ENCODE data around the gene ERO1B. TPM values are rescaled to one million over a fixed set of nuclear protein-coding genes. Genes with fewer than 3 reads are reported as not detected.
"Not testable (repeated sequence)": the region's sequence is repeated elsewhere in the genome, so short reads cannot be mapped to it uniquely, and the experiment has no call there.

Gene ERO1B
- total and polyA plus RNA-seq, 12 donors = 3.5 to 23.0 (median 6.9) TPM

- DNase-seq = no peak
- H3K9me3 ChIP-seq (replicated peaks in 1 of 3) = peaks cover 0 to 21% (median 0%) of the 10 kb centered on the region in 3 donors
- no peaks in the 10 kb centered on the region for H3K36me3 ChIP-seq (replicated peaks in 1 of 2)
- H3K4me3 ChIP-seq = no peak overlapping the region
- TF ChIP-seq, protein P1, sequence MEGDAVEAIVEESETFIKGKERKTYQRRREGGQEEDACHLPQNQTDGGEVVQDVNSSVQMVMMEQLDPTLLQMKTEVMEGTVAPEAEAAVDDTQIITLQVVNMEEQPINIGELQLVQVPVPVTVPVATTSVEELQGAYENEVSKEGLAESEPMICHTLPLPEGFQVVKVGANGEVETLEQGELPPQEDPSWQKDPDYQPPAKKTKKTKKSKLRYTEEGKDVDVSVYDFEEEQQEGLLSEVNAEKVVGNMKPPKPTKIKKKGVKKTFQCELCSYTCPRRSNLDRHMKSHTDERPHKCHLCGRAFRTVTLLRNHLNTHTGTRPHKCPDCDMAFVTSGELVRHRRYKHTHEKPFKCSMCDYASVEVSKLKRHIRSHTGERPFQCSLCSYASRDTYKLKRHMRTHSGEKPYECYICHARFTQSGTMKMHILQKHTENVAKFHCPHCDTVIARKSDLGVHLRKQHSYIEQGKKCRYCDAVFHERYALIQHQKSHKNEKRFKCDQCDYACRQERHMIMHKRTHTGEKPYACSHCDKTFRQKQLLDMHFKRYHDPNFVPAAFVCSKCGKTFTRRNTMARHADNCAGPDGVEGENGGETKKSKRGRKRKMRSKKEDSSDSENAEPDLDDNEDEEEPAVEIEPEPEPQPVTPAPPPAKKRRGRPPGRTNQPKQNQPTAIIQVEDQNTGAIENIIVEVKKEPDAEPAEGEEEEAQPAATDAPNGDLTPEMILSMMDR (IDR thresholded peaks at IDR 0.05) = no peak
- no peak for TF ChIP-seq POLR2A (IDR thresholded peaks at IDR 0.05)
- no peaks in the 10 kb centered on the region for H3K4me1 ChIP-seq (replicated peaks in 1 of 2)
- H3K27ac ChIP-seq = no peak overlapping the region
- WGBS, 4 donors = 95 to 100% (median 98%) methylated on average over 1 of the region's 1 CpG
- intact Hi-C loops (cut with DNase I) = no loop called here
- H3K27me3 ChIP-seq = no peaks in the 10 kb centered on the region
These were observed 77.7 kb downstream of the ERO1B start for GRCh38 chr1:236204039-236204438.

DNA sequence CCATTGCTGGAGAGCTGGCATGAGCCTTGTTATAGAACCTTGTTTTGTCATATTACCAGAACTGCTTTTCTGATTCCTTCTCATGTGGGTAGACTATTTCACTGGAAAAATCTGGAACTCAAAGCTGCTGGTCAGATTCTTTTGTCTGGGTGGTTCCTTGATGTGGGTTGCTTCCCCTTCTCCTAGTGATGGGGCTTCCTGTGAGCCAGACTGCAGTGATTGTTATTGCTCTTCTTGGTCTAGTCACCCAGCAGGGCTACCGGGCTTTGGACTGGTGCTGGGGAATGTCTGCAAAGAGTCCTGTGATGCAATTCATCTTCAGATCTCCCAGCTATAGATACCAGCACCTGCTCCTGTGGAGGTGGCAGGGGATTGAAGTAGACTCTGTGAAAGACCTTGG is 80.0 kb downstream of the ERO1B start:
- H3K4me1 ChIP-seq (replicated peaks in 1 of 2) = no peaks in the 10 kb centered on the region
- no peaks in the 10 kb centered on the region for H3K27me3 ChIP-seq
- H3K4me3 ChIP-seq = no peak overlapping the region
- intact Hi-C loops (cut with DNase I) = no loop called here
- DNase-seq = no peak
- WGBS, 4 donors = 88 to 100% (median 96%) methylated on average over 1 of the region's 1 CpG
- H3K9me3 ChIP-seq (replicated peaks in 1 of 3) = peaks cover 0 to 34% (median 0%) of the 10 kb centered on the region in 3 donors
- no peak overlapping the region for H3K27ac ChIP-seq
- TF ChIP-seq, protein P1 (IDR thresholded peaks at IDR 0.05) = no peak
- TF ChIP-seq POLR2A (IDR thresholded peaks at IDR 0.05) = no peak
- H3K36me3 ChIP-seq (replicated peaks in 1 of 2) = no peaks in the 10 kb centered on the region

DNA sequence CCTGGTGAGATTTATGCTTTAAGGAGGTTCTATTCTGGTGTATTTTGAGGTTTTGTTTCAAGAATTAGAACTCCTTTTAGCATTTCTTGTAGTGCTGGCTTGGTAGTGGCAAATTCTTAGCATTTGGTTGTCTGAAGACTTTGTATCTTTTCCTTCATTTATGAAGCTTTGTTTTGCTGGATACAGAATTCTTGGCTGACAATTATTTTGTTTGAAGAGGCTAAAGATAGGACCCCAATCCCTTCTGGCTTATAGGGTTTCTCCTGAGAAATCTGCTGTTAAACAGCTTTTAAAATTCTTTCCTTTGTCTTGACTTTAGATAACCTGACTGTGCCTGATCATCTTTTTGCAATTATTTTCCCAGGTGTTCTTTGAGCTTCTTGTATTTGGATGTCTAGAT is 80.8 kb downstream of the ERO1B start:
- H3K36me3 ChIP-seq (replicated peaks in 1 of 2) = no peaks in the 10 kb centered on the region
- peaks cover 0 to 34% (median 0%) of the 10 kb centered on the region in 3 donors for H3K9me3 ChIP-seq (replicated peaks in 1 of 3)
- intact Hi-C loops (cut with DNase I) = no loop called here
- H3K4me1 ChIP-seq (replicated peaks in 1 of 2) = no peaks in the 10 kb centered on the region
- no peak overlapping the region for H3K27ac ChIP-seq
- no peak overlapping the region for H3K4me3 ChIP-seq
- DNase-seq = no peak
- no peak for TF ChIP-seq POLR2A (IDR thresholded peaks at IDR 0.05)
- TF ChIP-seq, protein P1 (IDR thresholded peaks at IDR 0.05) = no peak
- no peaks in the 10 kb centered on the region for H3K27me3 ChIP-seq

- 89 to 93% (median 90%) methylated on average over 2 of the region's 2 CpGs for WGBS, 4 donors
- TF ChIP-seq, protein P1 (IDR thresholded peaks at IDR 0.05) = no peak
- no peak for TF ChIP-seq POLR2A (IDR thresholded peaks at IDR 0.05)
- intact Hi-C loops (cut with DNase I) = no loop called here
- Histone ChIP-seq H3K9me3 (replicated peaks in 1 of 3) (peaks cover 0 to 12% (median 0%) of the 10 kb centered on the region in 3 donors), H3K27ac (no peak overlapping the region), H3K4me3 (no peak overlapping the region), H3K36me3 (replicated peaks in 1 of 2) (no peaks in the 10 kb centered on the region), H3K4me1 (replicated peaks in 1 of 2) (no peaks in the 10 kb centered on the region), H3K27me3 (no peaks in the 10 kb centered on the region)
- no peak for DNase-seq
These were observed 88.6 kb downstream of the ERO1B start for GRCh38 chr1:236193184-236193583.

- H3K4me3 ChIP-seq; intact Hi-C loops (cut with DNase I); H3K36me3 ChIP-seq (replicated peaks in 1 of 2); H3K27ac ChIP-seq; H3K27me3 ChIP-seq; H3K4me1 ChIP-seq (replicated peaks in 1 of 2); DNase-seq; H3K9me3 ChIP-seq (replicated peaks in 1 of 3): not testable (repeated sequence)
- 86 to 88% (median 87%) methylated on average over 1 of the region's 1 CpG for WGBS, 4 donors
These were observed 93.7 kb downstream of the ERO1B start for GRCh38 chr1:236188084-236188483.

- H3K9me3 ChIP-seq (replicated peaks in 1 of 3); H3K36me3 ChIP-seq (replicated peaks in 1 of 2); H3K27ac ChIP-seq; H3K4me1 ChIP-seq (replicated peaks in 1 of 2); intact Hi-C loops (cut with DNase I); H3K4me3 ChIP-seq; H3K27me3 ChIP-seq; DNase-seq: not testable (repeated sequence)
- WGBS, 4 donors = 97 to 98% (median 97%) methylated on average over 2 of the region's 2 CpGs
These were observed 95.3 kb downstream of the ERO1B start for GRCh38 chr1:236186471-236186870.
